Measurements from ENCODE around the gene SBF2.

DNA sequence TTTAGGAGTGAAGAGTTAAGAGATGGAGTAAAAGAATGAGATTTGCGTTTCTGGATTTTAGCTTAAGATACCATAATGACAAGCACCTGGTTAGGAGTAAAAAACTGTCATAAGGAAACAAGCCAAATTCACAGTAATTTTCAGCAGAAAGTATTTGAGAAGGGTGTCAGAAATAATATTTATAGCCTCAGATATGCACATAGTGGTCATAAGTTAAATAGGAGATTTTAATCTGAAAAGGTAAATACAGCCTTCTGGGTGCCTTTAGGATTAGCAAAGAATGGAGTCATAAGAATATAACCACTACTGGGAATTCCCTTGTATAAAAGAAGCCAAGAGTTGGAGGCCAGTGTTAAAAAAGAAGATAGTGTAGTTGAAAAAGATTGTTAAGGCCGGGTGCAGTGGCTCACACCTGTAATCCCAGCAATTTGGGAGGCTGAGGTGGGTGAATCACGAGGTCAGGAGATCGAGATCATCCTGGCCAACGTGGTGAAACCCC, 470.1 kb downstream of the SBF2 start:
- TF ChIP-seq, protein P1, sequence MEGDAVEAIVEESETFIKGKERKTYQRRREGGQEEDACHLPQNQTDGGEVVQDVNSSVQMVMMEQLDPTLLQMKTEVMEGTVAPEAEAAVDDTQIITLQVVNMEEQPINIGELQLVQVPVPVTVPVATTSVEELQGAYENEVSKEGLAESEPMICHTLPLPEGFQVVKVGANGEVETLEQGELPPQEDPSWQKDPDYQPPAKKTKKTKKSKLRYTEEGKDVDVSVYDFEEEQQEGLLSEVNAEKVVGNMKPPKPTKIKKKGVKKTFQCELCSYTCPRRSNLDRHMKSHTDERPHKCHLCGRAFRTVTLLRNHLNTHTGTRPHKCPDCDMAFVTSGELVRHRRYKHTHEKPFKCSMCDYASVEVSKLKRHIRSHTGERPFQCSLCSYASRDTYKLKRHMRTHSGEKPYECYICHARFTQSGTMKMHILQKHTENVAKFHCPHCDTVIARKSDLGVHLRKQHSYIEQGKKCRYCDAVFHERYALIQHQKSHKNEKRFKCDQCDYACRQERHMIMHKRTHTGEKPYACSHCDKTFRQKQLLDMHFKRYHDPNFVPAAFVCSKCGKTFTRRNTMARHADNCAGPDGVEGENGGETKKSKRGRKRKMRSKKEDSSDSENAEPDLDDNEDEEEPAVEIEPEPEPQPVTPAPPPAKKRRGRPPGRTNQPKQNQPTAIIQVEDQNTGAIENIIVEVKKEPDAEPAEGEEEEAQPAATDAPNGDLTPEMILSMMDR (IDR thresholded peaks at IDR 0.05; ENCODE audit: low read depth, low read length, poor library complexity, severe bottlenecking): no peak
- no peak for TF ChIP-seq EZH2phosphoT487 (IDR thresholded peaks at IDR 0.05; ENCODE audit: borderline replicate concordance, low read length)
